GM23338 (cell line): ENCODE measurements around the gene EIF3L.

Experiments
- CREB1 ChIP-seq: fragments of 250-450 bp; sonication (Bioruptor Pico); IDR thresholded peaks from 2 replicates; pipeline ENCODE4 v1.5.0; 2020; ENCODE audit warnings: low read depth, mild to moderate bottlenecking, moderate library complexity
- EZH2 ChIP-seq: fragments of 200-600 bp; sonication (generic); IDR thresholded peaks from one replicate; pipeline ENCODE4 v1.8.0; 2017; ENCODE audit warnings: antibody characterized with exemption, mild to moderate bottlenecking, low read depth; ENCODE audit not compliant: unreplicated experiment
- EZH2phosphoT487 ChIP-seq: fragments of 200-600 bp; sonication (generic); IDR thresholded peaks from one replicate; pipeline ENCODE4 v1.8.1; 2018; ENCODE audit warnings: antibody characterized with exemption; ENCODE audit not compliant: unreplicated experiment
- JUNB ChIP-seq: IDR thresholded peaks from one replicate; pipeline ENCODE4 v1.6.1; 2016; ENCODE audit warnings: antibody characterized with exemption; ENCODE audit not compliant: unreplicated experiment
- POLR2AphosphoS5 ChIP-seq: IDR thresholded peaks from 2 replicates; pipeline ENCODE4 v1.6.1; 2016; ENCODE audit warnings: antibody characterized with exemption, low read depth
- TF ChIP-seq, protein P1 (sequence below), 2 experiments: fragments of 200-600 bp in 1 of 2; sonication (generic) in 1 of 2; conservative IDR thresholded peaks; 2 replicates each; pipeline versions ENCODE4 v1.5.1 to v1.6.1; 2016 to 2017; ENCODE audit warnings: antibody characterized with exemption in 2 of 2, low read depth in 2 of 2, mild to moderate bottlenecking in 2 of 2, moderate library complexity in 1 of 2
- TF ChIP-seq, protein P2 (sequence below): IDR thresholded peaks from one replicate; pipeline ENCODE4 v1.6.1; 2018; ENCODE audit warnings: antibody characterized with exemption; ENCODE audit not compliant: unreplicated experiment
- TF ChIP-seq, protein P3 (sequence below): IDR thresholded peaks from 2 replicates; pipeline ENCODE4 v1.6.1; 2016; ENCODE audit warnings: antibody characterized with exemption

DNA sequence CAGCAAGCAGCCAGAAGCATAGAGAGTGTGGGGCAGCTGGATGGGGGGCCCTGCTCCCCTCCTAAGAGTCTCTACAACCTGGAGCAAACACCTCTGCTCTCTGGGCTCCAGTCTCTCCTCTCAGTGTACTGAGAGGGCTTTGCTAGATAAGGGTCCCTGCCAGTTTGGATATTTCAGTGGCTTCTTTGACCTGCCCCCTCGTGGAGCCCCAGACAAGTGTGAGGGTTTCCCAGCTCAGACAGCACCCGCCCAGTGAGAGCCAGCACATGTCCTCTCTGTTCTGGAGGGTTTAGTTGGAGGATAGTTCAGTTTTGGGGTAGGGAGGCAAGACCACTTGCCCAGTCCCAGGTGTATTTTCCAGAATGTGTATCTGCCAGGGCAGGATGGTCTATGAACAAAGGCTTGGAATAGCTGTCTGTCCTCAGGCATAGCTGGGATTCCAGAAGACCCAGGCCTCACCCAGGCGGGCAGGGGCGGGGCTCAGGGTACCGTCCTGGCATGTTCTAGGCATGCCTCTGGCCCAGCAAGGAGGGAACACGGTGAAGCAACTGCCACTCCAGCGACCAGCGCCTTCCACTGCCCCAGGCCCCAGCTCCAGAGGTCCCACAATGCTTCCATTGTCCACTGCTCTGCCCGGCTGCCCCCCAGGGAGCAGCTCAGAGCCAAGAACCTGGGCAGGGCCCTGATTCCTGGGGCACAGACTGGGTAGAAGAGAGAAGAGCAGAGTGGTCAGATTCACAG lies 49.4 kb downstream of the EIF3L start:
- TF ChIP-seq, protein P1, sequence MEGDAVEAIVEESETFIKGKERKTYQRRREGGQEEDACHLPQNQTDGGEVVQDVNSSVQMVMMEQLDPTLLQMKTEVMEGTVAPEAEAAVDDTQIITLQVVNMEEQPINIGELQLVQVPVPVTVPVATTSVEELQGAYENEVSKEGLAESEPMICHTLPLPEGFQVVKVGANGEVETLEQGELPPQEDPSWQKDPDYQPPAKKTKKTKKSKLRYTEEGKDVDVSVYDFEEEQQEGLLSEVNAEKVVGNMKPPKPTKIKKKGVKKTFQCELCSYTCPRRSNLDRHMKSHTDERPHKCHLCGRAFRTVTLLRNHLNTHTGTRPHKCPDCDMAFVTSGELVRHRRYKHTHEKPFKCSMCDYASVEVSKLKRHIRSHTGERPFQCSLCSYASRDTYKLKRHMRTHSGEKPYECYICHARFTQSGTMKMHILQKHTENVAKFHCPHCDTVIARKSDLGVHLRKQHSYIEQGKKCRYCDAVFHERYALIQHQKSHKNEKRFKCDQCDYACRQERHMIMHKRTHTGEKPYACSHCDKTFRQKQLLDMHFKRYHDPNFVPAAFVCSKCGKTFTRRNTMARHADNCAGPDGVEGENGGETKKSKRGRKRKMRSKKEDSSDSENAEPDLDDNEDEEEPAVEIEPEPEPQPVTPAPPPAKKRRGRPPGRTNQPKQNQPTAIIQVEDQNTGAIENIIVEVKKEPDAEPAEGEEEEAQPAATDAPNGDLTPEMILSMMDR (conservative IDR thresholded peaks at IDR 0.05; ENCODE audit: low read depth in 2 of 2): no peak
- no peak for TF ChIP-seq EZH2
- TF ChIP-seq POLR2AphosphoS5: no peak
- TF ChIP-seq EZH2phosphoT487: no peak
- TF ChIP-seq, protein P2, sequence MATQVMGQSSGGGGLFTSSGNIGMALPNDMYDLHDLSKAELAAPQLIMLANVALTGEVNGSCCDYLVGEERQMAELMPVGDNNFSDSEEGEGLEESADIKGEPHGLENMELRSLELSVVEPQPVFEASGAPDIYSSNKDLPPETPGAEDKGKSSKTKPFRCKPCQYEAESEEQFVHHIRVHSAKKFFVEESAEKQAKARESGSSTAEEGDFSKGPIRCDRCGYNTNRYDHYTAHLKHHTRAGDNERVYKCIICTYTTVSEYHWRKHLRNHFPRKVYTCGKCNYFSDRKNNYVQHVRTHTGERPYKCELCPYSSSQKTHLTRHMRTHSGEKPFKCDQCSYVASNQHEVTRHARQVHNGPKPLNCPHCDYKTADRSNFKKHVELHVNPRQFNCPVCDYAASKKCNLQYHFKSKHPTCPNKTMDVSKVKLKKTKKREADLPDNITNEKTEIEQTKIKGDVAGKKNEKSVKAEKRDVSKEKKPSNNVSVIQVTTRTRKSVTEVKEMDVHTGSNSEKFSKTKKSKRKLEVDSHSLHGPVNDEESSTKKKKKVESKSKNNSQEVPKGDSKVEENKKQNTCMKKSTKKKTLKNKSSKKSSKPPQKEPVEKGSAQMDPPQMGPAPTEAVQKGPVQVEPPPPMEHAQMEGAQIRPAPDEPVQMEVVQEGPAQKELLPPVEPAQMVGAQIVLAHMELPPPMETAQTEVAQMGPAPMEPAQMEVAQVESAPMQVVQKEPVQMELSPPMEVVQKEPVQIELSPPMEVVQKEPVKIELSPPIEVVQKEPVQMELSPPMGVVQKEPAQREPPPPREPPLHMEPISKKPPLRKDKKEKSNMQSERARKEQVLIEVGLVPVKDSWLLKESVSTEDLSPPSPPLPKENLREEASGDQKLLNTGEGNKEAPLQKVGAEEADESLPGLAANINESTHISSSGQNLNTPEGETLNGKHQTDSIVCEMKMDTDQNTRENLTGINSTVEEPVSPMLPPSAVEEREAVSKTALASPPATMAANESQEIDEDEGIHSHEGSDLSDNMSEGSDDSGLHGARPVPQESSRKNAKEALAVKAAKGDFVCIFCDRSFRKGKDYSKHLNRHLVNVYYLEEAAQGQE: no peak
- no peak for TF ChIP-seq CREB1 (CRISPR knock-in tag)
- TF ChIP-seq, protein P3, sequence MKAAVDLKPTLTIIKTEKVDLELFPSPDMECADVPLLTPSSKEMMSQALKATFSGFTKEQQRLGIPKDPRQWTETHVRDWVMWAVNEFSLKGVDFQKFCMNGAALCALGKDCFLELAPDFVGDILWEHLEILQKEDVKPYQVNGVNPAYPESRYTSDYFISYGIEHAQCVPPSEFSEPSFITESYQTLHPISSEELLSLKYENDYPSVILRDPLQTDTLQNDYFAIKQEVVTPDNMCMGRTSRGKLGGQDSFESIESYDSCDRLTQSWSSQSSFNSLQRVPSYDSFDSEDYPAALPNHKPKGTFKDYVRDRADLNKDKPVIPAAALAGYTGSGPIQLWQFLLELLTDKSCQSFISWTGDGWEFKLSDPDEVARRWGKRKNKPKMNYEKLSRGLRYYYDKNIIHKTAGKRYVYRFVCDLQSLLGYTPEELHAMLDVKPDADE: no peak
- TF ChIP-seq JUNB: no peak
